Effector memory CD4-positive, alpha-beta T cell (primary cell): ENCODE results near the gene NOXA1.

ENCODE experiments used
- DNase-seq, 3 donors: peaks; one replicate each; pipeline ENCODE4 v3.0.0-alpha.2; 2020
- H3K27ac ChIP-seq: 2 replicates; pipeline ENCODE4 v1.7.0; 2013; ENCODE audit warnings: mild to moderate bottlenecking, low read length, moderate library complexity; ENCODE audit not compliant: insufficient read depth, poor library complexity, severe bottlenecking
- H3K27me3 ChIP-seq: replicated peaks from 2 replicates; pipeline ENCODE4 v1.7.0; 2013; ENCODE audit warnings: mild to moderate bottlenecking, low read length; ENCODE audit not compliant: insufficient read depth, control insufficient read depth, poor library complexity, severe bottlenecking
- H3K36me3 ChIP-seq: 2 replicates; pipeline ENCODE4 v1.7.0; 2013; ENCODE audit warnings: mild to moderate bottlenecking, low read length, moderate library complexity; ENCODE audit not compliant: control insufficient read depth, insufficient read depth
- H3K4me1 ChIP-seq: 2 replicates; pipeline ENCODE4 v1.7.0; 2013; ENCODE audit warnings: low read length, mild to moderate bottlenecking; ENCODE audit not compliant: control insufficient read depth, insufficient read depth, poor library complexity, severe bottlenecking
- H3K4me3 ChIP-seq: 2 replicates; pipeline ENCODE4 v1.7.0; 2013; ENCODE audit warnings: low read length, low read depth, mild to moderate bottlenecking; ENCODE audit not compliant: insufficient read depth, poor library complexity, severe bottlenecking
- H3K9me3 ChIP-seq: 2 replicates; pipeline ENCODE4 v1.7.0; 2013; ENCODE audit warnings: mild to moderate bottlenecking, low read length, moderate library complexity; ENCODE audit not compliant: control insufficient read depth

The NOXA1 gene

DNA sequence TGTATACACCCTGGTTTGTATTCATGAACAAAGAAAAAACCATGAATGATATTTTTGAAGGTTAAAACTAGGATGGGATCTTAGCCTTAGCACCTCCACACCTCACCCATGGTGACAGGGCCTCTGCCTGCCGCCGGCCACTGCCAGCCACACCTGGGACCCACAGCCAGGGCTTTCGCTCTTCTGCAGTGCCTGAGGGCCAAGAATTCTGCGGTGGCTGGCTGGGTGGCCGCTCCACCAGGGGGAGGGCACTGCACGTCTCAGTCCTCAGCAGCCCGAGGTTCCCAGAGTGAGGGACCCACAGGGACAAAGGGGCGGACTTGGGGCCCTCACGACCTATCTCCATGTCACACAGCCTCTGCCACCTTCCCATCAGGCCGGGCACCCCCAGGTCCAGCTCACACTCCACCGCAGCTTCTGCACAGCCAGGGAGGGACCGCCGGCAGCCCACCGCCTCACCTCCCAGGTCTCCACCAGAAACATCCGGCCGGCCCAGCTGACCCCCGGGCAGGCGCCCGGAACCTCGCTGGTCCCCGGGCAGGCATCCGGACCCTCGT, 7.1 kb upstream of the NOXA1 start:
- DNase-seq: no peak
- Histone ChIP-seq H3K27me3 (no peaks in the 10 kb centered on the region), H3K4me3 (no peak overlapping the region), H3K4me1 (peaks cover 8% of the 10 kb centered on the region), H3K9me3 (no peaks in the 10 kb centered on the region), H3K36me3 (no peaks in the 10 kb centered on the region), H3K27ac (no peak overlapping the region)

- Histone ChIP-seq H3K27ac (no peak overlapping the region), H3K4me1 (peaks cover 4% of the 10 kb centered on the region), H3K4me3 (no peak overlapping the region)
Measured at GRCh38 chr9:137416563-137417151, 6.5 kb upstream of the NOXA1 start.

GRCh38 chr9:137417161-137418021, 5.8 kb upstream of the NOXA1 start:
- Histone ChIP-seq H3K27me3 (no peaks in the 10 kb centered on the region), H3K9me3 (no peaks in the 10 kb centered on the region), H3K4me3 (peak overlapping the region; percentile 42), H3K27ac (no peak overlapping the region), H3K4me1 (peaks cover 6% of the 10 kb centered on the region), H3K36me3 (no peaks in the 10 kb centered on the region)
- no peak for DNase-seq

More at GRCh38 chr9:137416563-137417151, 6.5 kb upstream of the NOXA1 start:
- no peak for DNase-seq
- H3K36me3 ChIP-seq: no peaks in the 10 kb centered on the region
- no peaks in the 10 kb centered on the region for H3K9me3 ChIP-seq
- no peaks in the 10 kb centered on the region for H3K27me3 ChIP-seq

- Histone ChIP-seq H3K27me3 (no peaks in the 10 kb centered on the region), H3K27ac (no peak overlapping the region), H3K4me1 (peaks cover 12% of the 10 kb centered on the region), H3K36me3 (no peaks in the 10 kb centered on the region), H3K9me3 (no peaks in the 10 kb centered on the region), H3K4me3 (peak overlapping the region; percentile 57)
- DNase-seq: no peak
Measured at GRCh38 chr9:137421838-137422603, 1.2 kb upstream of the NOXA1 start.

- Histone ChIP-seq H3K27me3 (no peaks in the 10 kb centered on the region), H3K4me1 (peaks cover 12% of the 10 kb centered on the region), H3K9me3 (no peaks in the 10 kb centered on the region), H3K27ac (peak overlapping the region; percentile 51), H3K36me3 (no peaks in the 10 kb centered on the region), H3K4me3 (peak overlapping the region; percentile 39)
- no peak for DNase-seq
Measured at GRCh38 chr9:137423514-137424291, 510 bp downstream of the NOXA1 start.

- Histone ChIP-seq H3K27me3 (no peaks in the 10 kb centered on the region), H3K27ac (no peak overlapping the region), H3K4me3 (no peak overlapping the region), H3K9me3 (no peaks in the 10 kb centered on the region), H3K4me1 (peaks cover 12% of the 10 kb centered on the region), H3K36me3 (no peaks in the 10 kb centered on the region)
- no peak for DNase-seq
Measured at GRCh38 chr9:137426018-137426681, 3.0 kb downstream of the NOXA1 start.

GRCh38 chr9:137427454-137428310, 4.5 kb downstream of the NOXA1 start:
- Histone ChIP-seq H3K36me3 (no peaks in the 10 kb centered on the region), H3K4me1 (peaks cover 6% of the 10 kb centered on the region), H3K9me3 (no peaks in the 10 kb centered on the region), H3K27me3 (no peaks in the 10 kb centered on the region), H3K4me3 (no peak overlapping the region), H3K27ac (no peak overlapping the region)
- DNase-seq: no peak

DNA sequence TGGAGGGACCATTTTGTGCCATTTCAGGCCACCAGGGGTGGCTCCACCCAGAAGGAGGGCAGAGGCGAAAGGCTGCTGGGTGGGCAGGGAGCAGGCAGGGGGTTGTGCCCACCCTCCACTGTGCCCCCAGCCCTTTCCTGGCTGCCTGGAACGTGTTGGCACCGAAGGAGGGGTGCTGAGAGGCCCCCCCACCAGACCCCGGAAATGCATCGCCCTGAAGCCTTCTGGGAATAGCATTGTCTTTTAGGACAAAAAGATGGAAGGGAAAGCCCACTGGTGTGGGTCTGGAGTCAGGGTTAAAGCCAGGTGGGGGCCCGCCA, 5.1 kb downstream of the NOXA1 start:
- no peak for DNase-seq
- H3K4me1 ChIP-seq: peaks cover 6% of the 10 kb centered on the region
- H3K36me3 ChIP-seq: no peaks in the 10 kb centered on the region
- H3K9me3 ChIP-seq: no peaks in the 10 kb centered on the region
- H3K27me3 ChIP-seq: no peaks in the 10 kb centered on the region
- H3K4me3 ChIP-seq: no peak overlapping the region
- H3K27ac ChIP-seq: no peak overlapping the region
